SK-N-MC (cell line): Measurements from ENCODE around the gene OR2Y1.

Experiments used
- DNase-seq: peaks from one replicate; pipeline ENCODE4 v3.0.0-alpha.2; 2011; ENCODE audit warnings: low read depth, low spot score
- H3K27ac ChIP-seq: fragments of 200-600 bp; sonication (generic); 2 replicates; pipeline ENCODE4 v1.5.1; 2016; ENCODE audit warnings: mixed run types
- H3K36me3 ChIP-seq: fragments of 200-600 bp; sonication (generic); 2 replicates; pipeline ENCODE4 v1.6.1; 2017; ENCODE audit warnings: antibody characterized with exemption, low read length, mixed read lengths; ENCODE audit not compliant: insufficient read depth
- H3K4me3 ChIP-seq: fragments of 200-600 bp; sonication (generic); 2 replicates; pipeline ENCODE4 v1.5.1; 2016
- H3K9ac ChIP-seq: fragments of 200-600 bp; sonication (generic); 2 replicates; pipeline ENCODE4 v1.8.0; 2017; ENCODE audit warnings: mixed run types, mixed read lengths; ENCODE audit not compliant: insufficient read length
- H3K9me3 ChIP-seq: fragments of 200-600 bp; sonication (generic); 2 replicates; pipeline ENCODE4 v1.6.1; 2017; ENCODE audit warnings: low read depth, mild to moderate bottlenecking, antibody characterized with exemption, low read length, moderate library complexity, mixed read lengths
- EZH2 ChIP-seq: fragments of 200-600 bp; sonication (generic); IDR thresholded peaks from one replicate; pipeline ENCODE4 v1.6.1; 2017; ENCODE audit warnings: antibody characterized with exemption
- FOXP2 ChIP-seq: optimal IDR thresholded peaks from 2 replicates; pipeline ENCODE3; 2011; ENCODE audit warnings: mild to moderate bottlenecking, moderate library complexity; ENCODE audit not compliant: insufficient read depth; ENCODE audit errors: extremely low read length, control extremely low read depth
- POLR2AphosphoS5 ChIP-seq: IDR thresholded peaks from 2 replicates; pipeline ENCODE4 v1.6.1; 2012; ENCODE audit warnings: mild to moderate bottlenecking, low read depth, low read length, borderline replicate concordance

OR2Y1 gene

GRCh38 chr5:180691046-180691445, 48.8 kb downstream of the OR2Y1 start:
- TF ChIP-seq FOXP2 (no peak), EZH2 (no peak), POLR2AphosphoS5 (no peak)
- no peak overlapping the region for H3K9ac ChIP-seq
- H3K36me3 ChIP-seq: no peaks in the 10 kb centered on the region
- H3K9me3 ChIP-seq: no peaks in the 10 kb centered on the region
- DNase-seq: no peak
- H3K27ac ChIP-seq: no peak overlapping the region
- no peak overlapping the region for H3K4me3 ChIP-seq

- Histone ChIP-seq H3K27ac (no peak overlapping the region), H3K9ac (no peak overlapping the region), H3K9me3 (no peaks in the 10 kb centered on the region), H3K4me3 (no peak overlapping the region), H3K36me3 (no peaks in the 10 kb centered on the region)
- TF ChIP-seq FOXP2: no peak
- TF ChIP-seq POLR2AphosphoS5: no peak
- no peak for TF ChIP-seq EZH2
- DNase-seq: no peak
These were observed 49.3 kb downstream of the OR2Y1 start for GRCh38 chr5:180690562-180690961.

- H3K9me3 ChIP-seq: no peaks in the 10 kb centered on the region
- H3K36me3 ChIP-seq: no peaks in the 10 kb centered on the region
- no peak for DNase-seq
- H3K9ac ChIP-seq: no peak overlapping the region
- H3K27ac ChIP-seq: no peak overlapping the region
- TF ChIP-seq EZH2: no peak
- no peak for TF ChIP-seq FOXP2
- TF ChIP-seq POLR2AphosphoS5: no peak
- no peak overlapping the region for H3K4me3 ChIP-seq
These were observed 50.1 kb downstream of the OR2Y1 start for GRCh38 chr5:180689775-180690174.
